HepG2 (cell line): ENCODE measurements around the gene JAKMIP3. TPM values are rescaled to one million over a fixed set of nuclear protein-coding genes. Genes with fewer than 3 reads are reported as not detected.
A peak's percentile ranks its signal among the peaks of the same experiment; 100 is the strongest.

ENCODE experiments used
- ATAC-seq: fragments of 200-7000 bp; cut with Tn5 transposase; 3 replicates; pipeline ENCODE4 v1.9.1; 2020; ENCODE audit warnings: mild to moderate bottlenecking, moderate library complexity
- BruUV-seq: library from RNA; stranded (reverse); fragments of 400-500 nt; replicated peaks from 2 replicates; lab custom pipeline; 2021; lab: Mats Ljungman, UMichigan
- CTCF ChIA-PET: fragments of 300-600 bp; formaldehyde crosslinking; extraction: SDS; loops from one replicate; lab custom pipeline; 2021; ENCODE audit warnings: low total read pairs, inconsistent platforms, low intra/inter-chr PET ratio; lab: Yijun Ruan, JAX
- POLR2A ChIA-PET: fragments of 350-600 bp; sonication (Branson Sonifier 250); formaldehyde crosslinking; loops from one replicate; lab custom pipeline; 2020; ENCODE audit warnings: antibody characterized with exemption, inconsistent platforms; lab: Yijun Ruan, JAX
- DNase-seq: peaks from one replicate; pipeline ENCODE4 v3.0.0-alpha.2; 2015; ENCODE audit warnings: low spot score
- FAIRE-seq: peaks from 3 replicates; lab custom pipeline; 2011; peaks lifted over from hg19 to GRCh38; lab: Jason Lieb, UNC
- H2AFZ ChIP-seq: one replicate; pipeline ENCODE4 v1.6.1; 2011; ENCODE audit warnings: low read length, inconsistent platforms
- H3K27ac ChIP-seq: fragments of 300-600 bp; 3 replicates; pipeline ENCODE4 v1.8.0; 2011; ENCODE audit warnings: mixed run types, mild to moderate bottlenecking, mixed read lengths, low read length, inconsistent platforms; ENCODE audit not compliant: insufficient read depth; ENCODE audit errors: extremely low read length
- H3K27me3 ChIP-seq, 2 experiments: fragments of 200-600 bp in 1 of 2; 2 replicates in 1 of 2; 3 replicates in 1 of 2; pipeline versions ENCODE4 v1.6.0 to v1.8.0; 2011; ENCODE audit warnings: low read length in 2 of 2, mild to moderate bottlenecking in 2 of 2, moderate library complexity in 2 of 2, inconsistent platforms in 1 of 2; ENCODE audit not compliant: insufficient read depth in 2 of 2, control insufficient read depth in 1 of 2
- H3K36me3 ChIP-seq, 2 experiments: fragments of 200-600 bp in 1 of 2; replicated peaks in 1 of 2; 2 replicates in 1 of 2; 3 replicates in 1 of 2; pipeline versions ENCODE4 v1.5.1 to v1.8.0; 2011; ENCODE audit warnings: low read length in 2 of 2, inconsistent platforms in 1 of 2; ENCODE audit not compliant: insufficient read depth in 2 of 2, control insufficient read depth in 1 of 2
- H3K4me1 ChIP-seq: 2 replicates; pipeline ENCODE4 v1.5.1; 2012; ENCODE audit warnings: low read length, inconsistent platforms; ENCODE audit not compliant: insufficient read depth
- H3K4me2 ChIP-seq: 2 replicates; pipeline ENCODE4 v1.6.0; 2011; ENCODE audit warnings: low read depth, low read length, inconsistent platforms
- H3K4me3 ChIP-seq, 3 experiments: fragments of 200-600 bp in 1 of 3; sonication (generic), shearing (Covaris generic) in 1 of 3; replicated peaks in 1 of 3; 2 replicates each; pipeline ENCODE4 v1.5.1; 2011 to 2016; ENCODE audit warnings: low read length in 3 of 3, inconsistent platforms in 2 of 3, low read depth in 2 of 3, mild to moderate bottlenecking in 2 of 3, control low read depth in 1 of 3, mixed read lengths in 1 of 3; ENCODE audit not compliant: insufficient read depth in 1 of 3
- H3K79me2 ChIP-seq: one replicate; pipeline ENCODE4 v1.6.1; 2011; ENCODE audit warnings: low read length, inconsistent platforms; ENCODE audit not compliant: insufficient read depth
- H3K9ac ChIP-seq: 2 replicates; pipeline ENCODE4 v1.6.0; 2011; ENCODE audit warnings: mild to moderate bottlenecking, low read depth, low read length, inconsistent platforms; ENCODE audit not compliant: insufficient read depth
- H3K9me3 ChIP-seq: 2 replicates; pipeline ENCODE4 v1.5.1; 2012; ENCODE audit warnings: mild to moderate bottlenecking, low read length
- H4K20me1 ChIP-seq: 2 replicates; pipeline ENCODE4 v1.6.0; 2011; ENCODE audit warnings: inconsistent platforms, mild to moderate bottlenecking, low read length, moderate library complexity; ENCODE audit not compliant: insufficient read depth
- ARNT ChIP-seq: fragments of 450-650 bp; IDR thresholded peaks from 2 replicates; pipeline ENCODE4 v1.6.1; 2017
- E2F5 ChIP-seq: sonication (generic); formaldehyde crosslinking; conservative IDR thresholded peaks from 2 replicates; pipeline ENCODE4 v1.4.0; 2020; ENCODE audit warnings: missing genetic modification reagents
- MIER2 ChIP-seq: IDR thresholded peaks from 2 replicates; pipeline ENCODE4 v1.6.1; 2016; ENCODE audit warnings: missing biosample characterization, missing genetic modification reagents
- NFE2L1 ChIP-seq: sonication (generic); formaldehyde crosslinking; IDR thresholded peaks from 2 replicates; pipeline ENCODE4 v1.4.0; 2020; ENCODE audit warnings: missing genetic modification reagents, mild to moderate bottlenecking, borderline replicate concordance
- PBX3 ChIP-seq: sonication (generic); formaldehyde crosslinking; IDR thresholded peaks from 2 replicates; pipeline ENCODE4 v1.8.1; 2023; ENCODE audit warnings: missing genetic modification reagents, inconsistent platforms, borderline replicate concordance
- PHB2 ChIP-seq: fragments of 450-650 bp; IDR thresholded peaks from 2 replicates; pipeline ENCODE4 v1.6.1; 2018; ENCODE audit not compliant: partially characterized antibody
- TCF7L2 ChIP-seq: IDR thresholded peaks from 2 replicates; pipeline ENCODE4 v1.6.1; 2011; ENCODE audit warnings: mild to moderate bottlenecking, low read depth, low read length, moderate library complexity
- ZKSCAN5 ChIP-seq: sonication (generic); formaldehyde crosslinking; IDR thresholded peaks from 2 replicates; pipeline ENCODE4 v1.5.1; 2020; ENCODE audit warnings: mild to moderate bottlenecking, missing genetic modification reagents
- ZNF441 ChIP-seq: sonication (generic); formaldehyde crosslinking; IDR thresholded peaks from 2 replicates; pipeline ENCODE4 v1.7.0; 2021; ENCODE audit warnings: missing genetic modification reagents, borderline replicate concordance
- ZNF709 ChIP-seq: sonication (generic); formaldehyde crosslinking; IDR thresholded peaks from 2 replicates; pipeline ENCODE4 v1.5.0; 2020; ENCODE audit warnings: mild to moderate bottlenecking, missing genetic modification reagents
- ZNF747 ChIP-seq: sonication (generic); formaldehyde crosslinking; IDR thresholded peaks from 2 replicates; pipeline ENCODE4 v1.8.1; 2023; ENCODE audit warnings: missing genetic modification reagents, mild to moderate bottlenecking, borderline replicate concordance
- WGBS: methylation state at CpG from one replicate; pipeline ENCODE4 v1.1.6; 2017; ENCODE audit warnings: low lambda C conversion rate; 5-methylcytosine and 5-hydroxymethylcytosine counted together
- in situ Hi-C: cut with HindIII; loops from 2 replicates; pipeline ENCODE4 v1.10.0; 2017; ENCODE audit warnings: low pct_unique_long_range_greater_than_20kb; ENCODE audit not compliant: extremely low pct_ligation_motif_present
- intact Hi-C: fragments of 100-400 bp; cut with micrococcal nuclease; formaldehyde crosslinking; loops from one replicate; pipeline ENCODE4 v1.10.0; 2022; ENCODE audit not compliant: unreplicated experiment
- polyA plus RNA-seq, 8 experiments: library from polyadenylated mRNA; depleted of rRNA in 3 of 8; stranded (reverse) in 7 of 8; unstranded in 1 of 8; fragments of >200 nt; fragmentation: Illumina TruSeq in 4 of 8; extraction: Trizol in 4 of 8; gene quantifications; 2 replicates each; pipeline versions ENCODE4 v1.2.1 to v1.2.3, GENCODE V29; 2011 to 2016; ENCODE audit warnings: low read depth in 4 of 8, missing spikeins in 1 of 8, mixed read lengths in 1 of 8; ENCODE audit not compliant: insufficient read depth in 1 of 8
- total RNA-seq, 5 experiments: library from RNA; depleted of rRNA; stranded (reverse); fragments of >200 nt; fragmentation: Illumina TruSeq; extraction: Trizol; gene quantifications; 2 replicates each; pipeline ENCODE4 v1.2.3, GENCODE V29; 2016; ENCODE audit warnings: low read depth in 1 of 5
- TF ChIP-seq, protein P1 (sequence below): sonication (generic); formaldehyde crosslinking; IDR thresholded peaks from 2 replicates; pipeline ENCODE4 v1.4.0; 2020; ENCODE audit warnings: missing genetic modification reagents, low read depth, mild to moderate bottlenecking, borderline replicate concordance

Gene JAKMIP3
- total and polyA plus RNA-seq, 2 of the 13 experiments (the other 11 are each of a cell fraction or from before 2014, with no cell fraction given): 0.03 to 0.11 TPM

GRCh38 chr10:132099389-132100090, 33.8 kb downstream of the JAKMIP3 start:
- no peak for FAIRE-seq
- no TSS peak for BruUV-seq
- peak overlapping the region; percentile 61; the same call in 1 of the 2 replicates for H3K4me2 ChIP-seq
- intact Hi-C loops: no loop called here
- H3K79me2 ChIP-seq: no peaks in the 10 kb centered on the region
- H3K9me3 ChIP-seq: no peaks in the 10 kb centered on the region
- no peak overlapping the region for H3K9ac ChIP-seq
- WGBS: 77% methylated on average over 22 of the region's 25 CpGs
- POLR2A ChIA-PET: no interaction called here
- H2AFZ ChIP-seq: no peak overlapping the region
- TF ChIP-seq ZNF747 (no peak), NFE2L1 (CRISPR knock-in tag) (no peak), PHB2 (no peak)
- no peaks in the 10 kb centered on the region for H3K36me3 ChIP-seq
- no peaks in the 10 kb centered on the region for H4K20me1 ChIP-seq
- DNase-seq: no peak
- no peak overlapping the region for H3K27ac ChIP-seq
- CTCF ChIA-PET: no interaction called here
- peaks cover 0 to 31% of the 10 kb centered on the region in 2 experiments; a peak in 2 of 5 replicates for H3K27me3 ChIP-seq
- no peak overlapping the region for H3K4me3 ChIP-seq
- ATAC-seq: no peak
- in situ Hi-C loops: no loop called here
- peaks cover 43% of the 10 kb centered on the region for H3K4me1 ChIP-seq

DNA sequence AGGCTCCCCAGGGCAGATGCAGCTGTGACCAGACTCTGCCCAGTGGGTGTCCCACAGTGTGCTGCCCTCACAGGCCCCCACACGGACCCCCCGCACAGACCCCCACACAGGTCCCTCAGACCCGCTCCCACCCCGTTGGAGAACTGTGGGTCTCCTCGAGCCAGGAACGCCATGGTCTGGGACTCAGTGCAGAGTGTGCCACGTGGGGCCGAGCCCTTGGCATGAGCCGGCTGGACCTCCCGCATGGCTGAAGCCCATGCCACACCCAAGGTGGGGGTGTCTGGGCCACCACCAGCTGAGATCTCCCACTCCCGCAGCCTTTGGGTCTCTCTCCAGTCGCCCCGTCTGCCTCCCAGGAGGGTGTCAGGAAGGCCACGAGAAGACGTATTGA, 34.3 kb downstream of the JAKMIP3 start:
- Histone ChIP-seq H3K27me3 (peaks cover 0 to 31% of the 10 kb centered on the region in 2 experiments; a peak in 2 of 5 replicates), H3K4me3 (no peak overlapping the region), H3K27ac (no peak overlapping the region), H4K20me1 (no peaks in the 10 kb centered on the region), H3K9me3 (no peaks in the 10 kb centered on the region), H3K4me1 (peaks cover 37% of the 10 kb centered on the region), H2AFZ (no peak overlapping the region), H3K79me2 (no peaks in the 10 kb centered on the region), H3K36me3 (no peaks in the 10 kb centered on the region), H3K4me2 (no peak overlapping the region), H3K9ac (no peak overlapping the region)
- no peak for ATAC-seq
- intact Hi-C loops: no loop called here
- ChIA-PET POLR2A (no interaction called here), CTCF (no interaction called here)
- FAIRE-seq: no peak
- DNase-seq: no peak
- 47% methylated on average over 3 of the region's 15 CpGs for WGBS
- in situ Hi-C loops: no loop called here
- BruUV-seq: no TSS peak
- TF ChIP-seq ARNT (no peak), MIER2 (CRISPR knock-in tag) (no peak), ZKSCAN5 (CRISPR knock-in tag) (no peak), ZNF709 (no peak), ZNF441 (no peak), TCF7L2 (no peak), E2F5 (CRISPR knock-in tag) (no peak), PBX3 (CRISPR knock-in tag) (no peak)
- TF ChIP-seq, protein P1, sequence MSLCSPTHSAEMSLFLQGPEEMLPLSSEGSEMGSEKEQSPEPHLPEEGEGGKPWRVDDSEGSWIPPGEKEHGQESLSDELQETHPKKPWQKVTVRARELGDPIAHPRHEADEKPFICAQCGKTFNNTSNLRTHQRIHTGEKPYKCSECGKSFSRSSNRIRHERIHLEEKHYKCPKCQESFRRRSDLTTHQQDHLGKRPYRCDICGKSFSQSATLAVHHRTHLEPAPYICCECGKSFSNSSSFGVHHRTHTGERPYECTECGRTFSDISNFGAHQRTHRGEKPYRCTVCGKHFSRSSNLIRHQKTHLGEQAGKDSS (CRISPR knock-in tag): no peak
